HEK293 (cell line): Measurements from ENCODE around the gene MPPE1.
A peak's percentile ranks its signal among the peaks of the same experiment; 100 is the strongest.

Experiments
- CTCF ChIA-PET: fragments of 350-600 bp; formaldehyde crosslinking; extraction: SDS; loops from one replicate; lab custom pipeline; 2021; ENCODE audit warnings: antibody characterized with exemption; lab: Yijun Ruan, JAX
- POLR2A ChIA-PET: fragments of 300-600 bp; formaldehyde crosslinking; extraction: SDS; loops from one replicate; lab custom pipeline; 2020; ENCODE audit warnings: antibody characterized with exemption, inconsistent platforms; lab: Yijun Ruan, JAX
- H3K27ac ChIP-seq: fragments of 200-500 bp; sonication (Bioruptor generic); 2 replicates; pipeline ENCODE4 v1.5.1; 2014; ENCODE audit warnings: low read depth, low read length, control low read depth, inconsistent platforms; ENCODE audit errors: extremely low read depth
- H3K36me3 ChIP-seq, 2 experiments: fragments of 200-500 bp in 1 of 2; sonication (Bioruptor generic) in 1 of 2; 1 replicate in 1 of 2; 2 replicates in 1 of 2; pipeline ENCODE4 v1.5.1; 2014 to 2017; ENCODE audit warnings: inconsistent platforms in 2 of 2, low read length in 2 of 2; ENCODE audit not compliant: control insufficient read depth in 2 of 2, insufficient read depth in 1 of 2
- H3K4me1 ChIP-seq: fragments of 200-500 bp; sonication (Bioruptor generic); 2 replicates; pipeline ENCODE4 v1.5.1; 2014; ENCODE audit warnings: mild to moderate bottlenecking, low read length, inconsistent platforms; ENCODE audit not compliant: control insufficient read depth, insufficient read depth
- H3K4me3 ChIP-seq: 2 replicates; pipeline ENCODE4 v1.5.1; 2011; ENCODE audit warnings: low read depth, mild to moderate bottlenecking, control low read depth, low read length, moderate library complexity
- H3K9me3 ChIP-seq: fragments of 200-500 bp; sonication (Bioruptor generic); 2 replicates; pipeline ENCODE4 v1.5.1; 2014; ENCODE audit warnings: low read depth, low read length, inconsistent platforms; ENCODE audit not compliant: control insufficient read depth, insufficient read depth
- GLIS1 ChIP-seq: fragments of 450-650 bp; formaldehyde crosslinking; IDR thresholded peaks from 2 replicates; pipeline ENCODE4 v1.5.1; 2016; ENCODE audit warnings: missing biosample characterization, missing genetic modification characterization
- HOXA7 ChIP-seq: sonication (generic); formaldehyde crosslinking; IDR thresholded peaks from 2 replicates; pipeline ENCODE4 v1.8.1; 2022; ENCODE audit warnings: missing genetic modification reagents, borderline replicate concordance
- KLF8 ChIP-seq: fragments of 450-650 bp; formaldehyde crosslinking; IDR thresholded peaks from 2 replicates; pipeline ENCODE4 v1.5.1; 2016; ENCODE audit warnings: missing biosample characterization, missing genetic modification characterization
- MZF1 ChIP-seq: fragments of 450-650 bp; formaldehyde crosslinking; IDR thresholded peaks from 2 replicates; pipeline ENCODE4 v1.5.1; 2017; ENCODE audit warnings: missing biosample characterization, missing genetic modification characterization, borderline replicate concordance
- SCRT1 ChIP-seq: fragments of 450-650 bp; formaldehyde crosslinking; IDR thresholded peaks from 2 replicates; pipeline ENCODE4 v1.5.1; 2016; ENCODE audit warnings: missing biosample characterization, missing genetic modification characterization, borderline replicate concordance
- ZBTB6 ChIP-seq: fragments of 450-650 bp; formaldehyde crosslinking; IDR thresholded peaks from 2 replicates; pipeline ENCODE4 v1.5.1; 2017; ENCODE audit warnings: missing biosample characterization, missing genetic modification characterization
- ZBTB7A ChIP-seq: fragments of 450-650 bp; formaldehyde crosslinking; IDR thresholded peaks from 2 replicates; pipeline ENCODE4 v1.5.1; 2016; ENCODE audit warnings: low read depth, missing biosample characterization, missing genetic modification characterization
- ZIC2 ChIP-seq: fragments of 450-650 bp; formaldehyde crosslinking; IDR thresholded peaks from 2 replicates; pipeline ENCODE4 v1.5.1; 2016; ENCODE audit warnings: missing biosample characterization, missing genetic modification characterization
- ZNF112 ChIP-seq: fragments of 450-650 bp; formaldehyde crosslinking; IDR thresholded peaks from 2 replicates; pipeline ENCODE4 v1.5.0; 2017; ENCODE audit warnings: missing biosample characterization, missing genetic modification characterization
- ZNF138 ChIP-seq: fragments of 450-650 bp; formaldehyde crosslinking; IDR thresholded peaks from 2 replicates; pipeline ENCODE4 v1.5.1; 2016; ENCODE audit warnings: missing biosample characterization, missing genetic modification characterization, borderline replicate concordance
- ZNF16 ChIP-seq: fragments of 450-650 bp; formaldehyde crosslinking; IDR thresholded peaks from 2 replicates; pipeline ENCODE4 v1.5.1; 2016; ENCODE audit warnings: low read depth, missing biosample characterization, missing genetic modification characterization
- ZNF223 ChIP-seq: fragments of 450-650 bp; formaldehyde crosslinking; IDR thresholded peaks from 2 replicates; pipeline ENCODE4 v1.5.1; 2016; ENCODE audit warnings: missing biosample characterization, missing genetic modification characterization
- ZNF37A ChIP-seq: fragments of 450-650 bp; IDR thresholded peaks from 2 replicates; pipeline ENCODE4 v1.5.1; 2018; ENCODE audit warnings: missing biosample characterization, missing genetic modification characterization
- ZNF398 ChIP-seq: fragments of 450-650 bp; formaldehyde crosslinking; IDR thresholded peaks from 2 replicates; pipeline ENCODE4 v1.5.1; 2017; ENCODE audit warnings: missing biosample characterization, missing genetic modification characterization
- ZNF416 ChIP-seq: fragments of 450-650 bp; formaldehyde crosslinking; IDR thresholded peaks from 2 replicates; pipeline ENCODE4 v1.5.1; 2016; ENCODE audit warnings: missing biosample characterization, missing genetic modification characterization
- ZNF423 ChIP-seq: fragments of 450-650 bp; formaldehyde crosslinking; IDR thresholded peaks from 2 replicates; pipeline ENCODE4 v1.5.1; 2016; ENCODE audit warnings: missing biosample characterization, missing genetic modification characterization
- ZNF501 ChIP-seq: fragments of 450-650 bp; formaldehyde crosslinking; IDR thresholded peaks from 2 replicates; pipeline ENCODE4 v1.5.1; 2016; ENCODE audit warnings: missing biosample characterization, missing genetic modification characterization
- ZNF513 ChIP-seq: fragments of 450-650 bp; IDR thresholded peaks from 2 replicates; pipeline ENCODE4 v1.5.1; 2018; ENCODE audit warnings: missing biosample characterization, missing genetic modification characterization
- ZNF571 ChIP-seq: fragments of 450-650 bp; formaldehyde crosslinking; IDR thresholded peaks from 2 replicates; pipeline ENCODE4 v1.5.0; 2017; ENCODE audit warnings: missing biosample characterization, missing genetic modification characterization
- ZNF624 ChIP-seq: fragments of 450-650 bp; formaldehyde crosslinking; IDR thresholded peaks from 2 replicates; pipeline ENCODE4 v1.5.1; 2017; ENCODE audit warnings: missing biosample characterization, missing genetic modification characterization
- ZNF677 ChIP-seq: fragments of 450-650 bp; IDR thresholded peaks from 2 replicates; pipeline ENCODE4 v1.5.0; 2018; ENCODE audit warnings: missing biosample characterization, mild to moderate bottlenecking, missing genetic modification characterization, moderate library complexity
- ZNF747 ChIP-seq: fragments of 450-650 bp; formaldehyde crosslinking; IDR thresholded peaks from 2 replicates; pipeline ENCODE4 v1.5.1; 2016; ENCODE audit warnings: missing biosample characterization, missing genetic modification characterization
- ZNF792 ChIP-seq: fragments of 450-650 bp; formaldehyde crosslinking; IDR thresholded peaks from 2 replicates; pipeline ENCODE4 v1.5.1; 2016; ENCODE audit warnings: missing biosample characterization, missing genetic modification characterization

Gene MPPE1

GRCh38 chr18:11953113-11953512, 45.0 kb upstream of the MPPE1 start:
- Histone ChIP-seq H3K27ac (no peak overlapping the region), H3K36me3 (no peaks in the 10 kb centered on the region), H3K9me3 (no peaks in the 10 kb centered on the region), H3K4me1 (no peaks in the 10 kb centered on the region), H3K4me3 (no peak overlapping the region)
- ChIA-PET CTCF (interaction anchor here (0.6 to 0.8 kb wide), 2 partner anchors 811 to 881 kb away, joined by 3 to 6 read pairs; no protein-coding TSS in a partner anchor), POLR2A (no interaction called here)
- no peak for TF ChIP-seq ZNF37A (tag by site-specific recombination)
- no peak for TF ChIP-seq ZNF423 (tag by site-specific recombination)
- no peak for TF ChIP-seq ZNF571 (tag by site-specific recombination)
- no peak for TF ChIP-seq ZNF223
- TF ChIP-seq ZNF138 (tag by site-specific recombination), result no peak
- no peak for TF ChIP-seq KLF8 (tag by site-specific recombination)
- TF ChIP-seq ZNF792, result no peak

GRCh38 chr18:11951390-11951851, 43.3 kb upstream of the MPPE1 start:
- CTCF ChIA-PET, result interaction anchor here (0.6 to 4.0 kb wide), 5 partner anchors 13 to 1270 kb away, joined by 3 to 19 read pairs (median 4); no protein-coding TSS in a partner anchor
- Histone ChIP-seq H3K4me1 (no peaks in the 10 kb centered on the region), H3K4me3 (no peak overlapping the region), H3K27ac (no peak overlapping the region), H3K9me3 (no peaks in the 10 kb centered on the region), H3K36me3 (no peaks in the 10 kb centered on the region)
- no peak for TF ChIP-seq ZNF501 (tag by site-specific recombination)
- TF ChIP-seq HOXA7 (CRISPR knock-in tag), result no peak
- TF ChIP-seq ZNF416 (tag by site-specific recombination), result no peak
- no peak for TF ChIP-seq SCRT1 (tag by site-specific recombination)
- no peak for TF ChIP-seq ZBTB7A (tag by site-specific recombination)
- no peak for TF ChIP-seq ZBTB6
- TF ChIP-seq ZNF677 (tag by site-specific recombination), result 0 out of 2 replicates have a peak, but pooled peaks have one; percentile 32
- TF ChIP-seq ZNF16 (tag by site-specific recombination), result no peak
- peak; percentile 54 for TF ChIP-seq ZNF398 (tag by site-specific recombination)
- TF ChIP-seq ZNF624 (tag by site-specific recombination), result no peak
- no peak for TF ChIP-seq ZNF747
- TF ChIP-seq ZNF138 (tag by site-specific recombination), result no peak
- TF ChIP-seq ZIC2 (tag by site-specific recombination), result peak; percentile 37
- 0 out of 2 replicates have a peak, but pooled peaks have one; percentile 8 for TF ChIP-seq GLIS1 (tag by site-specific recombination)
- no peak for TF ChIP-seq ZNF112
- no peak for TF ChIP-seq ZNF513 (tag by site-specific recombination)
- TF ChIP-seq MZF1, result no peak
- POLR2A ChIA-PET, result interaction anchor here (1.4 kb wide), 1 partner anchor 29 kb away, joined by 5 read pairs; the partner anchor contains the start of gene IMPA2
